Right renal cortex interstitium (tissue), 3 donors: Measurements from ENCODE around the gene LRRC59. TPM values are rescaled to one million over a fixed set of nuclear protein-coding genes. Genes with fewer than 3 reads are reported as not detected.
A peak's percentile ranks its signal among the peaks of the same experiment; 100 is the strongest.
"Not testable (repeated sequence)": the region's sequence is repeated elsewhere in the genome, so short reads cannot be mapped to it uniquely, and the experiment has no call there.

Source experiments
- DNase-seq, 3 donors: peaks; one replicate each; pipeline ENCODE4 v3.0.0-alpha.2; 2013; ENCODE audit warnings: low read depth in 3 of 3, low spot score in 2 of 3
- polyA plus RNA-seq, 3 donors: library from polyadenylated mRNA; unstranded; fragments of 120-200 nt; gene quantifications; one replicate each; pipeline ENCODE4 v1.2.1, GENCODE V29; 2013; ENCODE audit not compliant: insufficient read length in 3 of 3

The LRRC59 gene
- polyA plus RNA-seq, 3 donors = 60.9 to 64.9 (median 64.6) TPM

GRCh38 chr17:50348522-50349242, 48.6 kb downstream of the LRRC59 start:
- DNase-seq = no peak

- no peak for DNase-seq
Observed at GRCh38 chr17:50347894-50348291, 49.4 kb downstream of the LRRC59 start.

- no peak for DNase-seq
Observed at GRCh38 chr17:50347117-50347893, 50.0 kb downstream of the LRRC59 start.

- DNase-seq = no peak
Observed at GRCh38 chr17:50346313-50347116, 50.8 kb downstream of the LRRC59 start.

- peak in 2 of 3 donors; percentile 74 to 76 for DNase-seq
Observed at GRCh38 chr17:50345432-50346312, 51.7 kb downstream of the LRRC59 start, which contains the start of gene XYLT2. XYLT2 (plus strand) TSS chr17:50346126; CDS start chr17:50346141, 15 bp downstream.

GRCh38 chr17:50344731-50345365, 52.5 kb downstream of the LRRC59 start:
- DNase-seq = no peak

GRCh38 chr17:50339381-50339780, 57.9 kb downstream of the LRRC59 start:
- DNase-seq = no peak

- no peak for DNase-seq
Observed at GRCh38 chr17:50338645-50339044, 58.7 kb downstream of the LRRC59 start.

- DNase-seq = no peak
Observed at GRCh38 chr17:50337956-50338355, 59.4 kb downstream of the LRRC59 start.

- not testable (repeated sequence) for DNase-seq
Observed at GRCh38 chr17:50333291-50334057, 63.8 kb downstream of the LRRC59 start.

GRCh38 chr17:50332196-50332595, 65.1 kb downstream of the LRRC59 start:
- no peak for DNase-seq

Other genes with a start within 250 kb of the LRRC59 start
- gene PPP1R9B, start 246.8 kb downstream of the LRRC59 start, polyA plus RNA-seq = 10 to 100 TPM; 40.3 to 46.4 (median 44.3) TPM
- gene SGCA, start 231.5 kb downstream of the LRRC59 start, polyA plus RNA-seq = under 1 TPM; 0.62 to 0.85 (median 0.83) TPM
- gene COL1A1, start 195.9 kb downstream of the LRRC59 start, polyA plus RNA-seq = 100 to 1,000 TPM; 367 to 390 (median 375) TPM
- 1 to 10 TPM; 1.6 to 2.8 (median 1.9) TPM for gene TMEM92, start 123.1 kb downstream of the LRRC59 start, polyA plus RNA-seq
- gene XYLT2, start 51.4 kb downstream of the LRRC59 start, polyA plus RNA-seq = 10 to 100 TPM; 15.5 to 16.7 (median 15.8) TPM
- gene MRPL27, start 24.3 kb downstream of the LRRC59 start, polyA plus RNA-seq = 10 to 100 TPM; 70.7 to 81.5 (median 80.0) TPM
- 1 to 10 TPM; 7.1 to 9.4 (median 8.5) TPM for gene EME1, start 24.3 kb downstream of the LRRC59 start, polyA plus RNA-seq
- gene ACSF2, start 28.7 kb upstream of the LRRC59 start, polyA plus RNA-seq = 100 to 1,000 TPM in 1 of 3 donors, 10 to 100 TPM in 2; 81.2 to 115 (median 98.7) TPM
- 1 to 10 TPM in 2 of 3 donors, under 1 TPM in 1; 0.86 to 2.3 (median 1.0) TPM for gene CHAD, start 71.4 kb upstream of the LRRC59 start, polyA plus RNA-seq
- gene RSAD1, start 81.3 kb upstream of the LRRC59 start, polyA plus RNA-seq = 10 to 100 TPM; 45.8 to 48.5 (median 48.4) TPM
- gene MYCBPAP, start 110.9 kb upstream of the LRRC59 start, polyA plus RNA-seq = 1 to 10 TPM; 1.4 to 2.4 (median 1.6) TPM
- 1 to 10 TPM; 6.5 to 9.8 (median 8.8) TPM for gene EPN3, start 135.2 kb upstream of the LRRC59 start, polyA plus RNA-seq
- gene SPATA20, start 149.7 kb upstream of the LRRC59 start, polyA plus RNA-seq = 10 to 100 TPM; 47.6 to 52.7 (median 48.4) TPM
- 1 to 10 TPM; 6.1 to 6.7 (median 6.6) TPM for gene CACNA1G, start 163.2 kb upstream of the LRRC59 start, polyA plus RNA-seq
- gene ABCC3, start 237.4 kb upstream of the LRRC59 start, polyA plus RNA-seq = 1 to 10 TPM; 6.2 to 9.6 (median 7.0) TPM